ENCODE results near the gene ZNF135. TPM values are rescaled to one million over a fixed set of nuclear protein-coding genes. Genes with fewer than 3 reads are reported as not detected.

The ZNF135 gene
- total RNA-seq, result 1 to 10 TPM; 3.3 to 4.9 TPM
- polyA plus RNA-seq (ENCODE audit: insufficient read length in 6 of 6), result 10 to 100 TPM; 22.3 to 32.6 (median 29.0) TPM
- long read RNA-seq, donor 1, partial matches to known transcripts, result 13 of 33 reads
- long read RNA-seq, donor 1, other reads (novel, unspliced or antisense), result 20 of 33 reads
- long read RNA-seq, donor 2, partial matches to known transcripts, result 0 of 3 reads
- long read RNA-seq, donor 2, other reads (novel, unspliced or antisense), result 0 of 3 reads
- long read RNA-seq, donor 3, partial matches to known transcripts, result 0 of 4 reads
- long read RNA-seq, donor 3, other reads (novel, unspliced or antisense), result 0 of 4 reads
- long read RNA-seq, donor 4, partial matches to known transcripts, result 2 of 4 reads
- long read RNA-seq, donor 4, other reads (novel, unspliced or antisense), result 2 of 4 reads
- long read RNA-seq, donor 5, partial matches to known transcripts, result 7 of 14 reads
- long read RNA-seq, donor 5, other reads (novel, unspliced or antisense), result 7 of 14 reads
- long read RNA-seq, donor 6, partial matches to known transcripts, result 12 of 15 reads
- long read RNA-seq, donor 6, other reads (novel, unspliced or antisense), result 0 of 15 reads
- long read RNA-seq, donor 7, partial matches to known transcripts, result 9 of 9 reads
- long read RNA-seq, donor 7, other reads (novel, unspliced or antisense), result 0 of 9 reads
- long read RNA-seq, donor 8, partial matches to known transcripts, result 13 of 25 reads
- long read RNA-seq, donor 8, other reads (novel, unspliced or antisense), result 9 of 25 reads
- long read RNA-seq, donor 9, result 0 reads
- long read RNA-seq, donor 10, partial matches to known transcripts, result 2 of 2 reads
- long read RNA-seq, donor 10, other reads (novel, unspliced or antisense), result 0 of 2 reads
- long read RNA-seq, donor 11, result 0 reads
- long read RNA-seq, donor 12, partial matches to known transcripts, result 18 of 32 reads
- long read RNA-seq, donor 12, other reads (novel, unspliced or antisense), result 12 of 32 reads

DNA sequence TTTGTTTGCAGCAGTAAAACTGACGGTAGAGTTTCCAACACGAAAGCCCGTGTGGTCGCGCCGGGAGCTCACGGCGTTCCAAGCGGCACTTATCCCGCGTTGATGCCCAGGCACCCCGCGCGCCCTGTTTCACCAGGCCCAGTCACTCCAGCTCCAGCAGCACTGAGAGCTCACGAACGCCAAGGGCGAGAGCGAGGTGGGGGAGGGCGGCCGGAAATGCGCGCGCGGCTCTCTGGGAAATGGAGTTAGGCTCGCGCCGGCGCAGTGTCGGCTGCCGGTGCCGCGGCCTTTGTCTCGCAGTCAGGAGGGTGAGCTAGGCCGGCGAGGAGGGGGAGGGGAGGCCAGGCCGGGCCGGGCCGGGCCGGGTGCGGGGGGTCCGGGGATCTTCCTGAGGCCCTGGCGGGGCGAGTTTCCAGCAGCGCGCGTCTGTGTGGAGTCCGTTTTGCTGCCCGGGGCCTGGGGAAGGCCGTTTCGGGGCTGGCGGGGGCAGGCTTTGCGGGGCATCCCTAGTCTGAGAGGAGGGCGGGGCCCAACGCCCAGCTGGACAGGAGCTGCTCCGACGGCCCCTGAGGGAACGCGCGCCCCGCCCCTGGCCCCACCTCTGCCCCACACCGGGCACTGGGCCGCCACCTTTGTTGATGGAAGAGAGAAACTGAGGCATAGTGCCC lies at the start of gene ZNF135:
ZNF135 (plus strand) TSS at position 280 of the 668 bp plus-strand sequence. CDS start 721 bp downstream, outside the sequence.
- intact Hi-C loops (cut with DNase I), result no loop called here
- H3K4me1 ChIP-seq, result no peaks in the 10 kb centered on the region
- H3K36me3 ChIP-seq, result no peaks in the 10 kb centered on the region
- TF ChIP-seq, protein P1, sequence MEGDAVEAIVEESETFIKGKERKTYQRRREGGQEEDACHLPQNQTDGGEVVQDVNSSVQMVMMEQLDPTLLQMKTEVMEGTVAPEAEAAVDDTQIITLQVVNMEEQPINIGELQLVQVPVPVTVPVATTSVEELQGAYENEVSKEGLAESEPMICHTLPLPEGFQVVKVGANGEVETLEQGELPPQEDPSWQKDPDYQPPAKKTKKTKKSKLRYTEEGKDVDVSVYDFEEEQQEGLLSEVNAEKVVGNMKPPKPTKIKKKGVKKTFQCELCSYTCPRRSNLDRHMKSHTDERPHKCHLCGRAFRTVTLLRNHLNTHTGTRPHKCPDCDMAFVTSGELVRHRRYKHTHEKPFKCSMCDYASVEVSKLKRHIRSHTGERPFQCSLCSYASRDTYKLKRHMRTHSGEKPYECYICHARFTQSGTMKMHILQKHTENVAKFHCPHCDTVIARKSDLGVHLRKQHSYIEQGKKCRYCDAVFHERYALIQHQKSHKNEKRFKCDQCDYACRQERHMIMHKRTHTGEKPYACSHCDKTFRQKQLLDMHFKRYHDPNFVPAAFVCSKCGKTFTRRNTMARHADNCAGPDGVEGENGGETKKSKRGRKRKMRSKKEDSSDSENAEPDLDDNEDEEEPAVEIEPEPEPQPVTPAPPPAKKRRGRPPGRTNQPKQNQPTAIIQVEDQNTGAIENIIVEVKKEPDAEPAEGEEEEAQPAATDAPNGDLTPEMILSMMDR (IDR thresholded peaks at IDR 0.05), result no peak
- peaks cover 0 to 81% of the 10 kb centered on the region in 2 donors for H3K9me3 ChIP-seq
- ATAC-seq (peak; percentile 98), DNase-seq (peak; percentile 85 to 96 (median 89))
- H3K27me3 ChIP-seq, result peaks cover 0 to 8% of the 10 kb centered on the region in 2 donors
- peak within 1 kb of the TSS; percentile 54 to 55 for H3K4me3 ChIP-seq
- peak within 1 kb of the TSS; percentile 83 to 90 for H3K27ac ChIP-seq

DNA sequence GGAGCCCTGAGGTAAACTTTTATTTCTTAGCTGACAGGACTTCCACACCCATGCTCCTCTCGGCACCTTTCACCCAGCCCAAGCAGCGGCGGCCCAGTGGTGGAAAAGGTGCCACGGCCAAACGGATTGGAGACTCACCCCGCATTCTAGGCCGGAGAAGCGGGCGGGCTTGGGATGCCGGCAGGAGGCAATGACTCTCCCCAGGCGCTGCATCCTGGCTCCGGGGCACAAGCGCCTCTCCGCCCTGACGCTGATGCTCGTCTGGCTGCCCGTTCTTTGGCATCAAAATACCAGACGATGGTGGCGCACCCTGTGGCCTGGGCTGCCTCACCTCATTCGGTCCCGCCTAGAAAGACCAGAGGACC lies 49.8 kb upstream of the ZNF135 start:
- Histone ChIP-seq H3K4me3 (peak overlapping the region; percentile 41 to 46), H3K27ac (peak overlapping the region in 1 of 2 donors; percentile 68), H3K4me1 (peaks cover 0 to 7% of the 10 kb centered on the region in 2 donors), H3K36me3 (peaks cover 0 to 32% of the 10 kb centered on the region in 2 donors), H3K9me3 (peaks cover 0 to 85% of the 10 kb centered on the region in 2 donors), H3K27me3 (peaks cover 0 to 3% of the 10 kb centered on the region in 2 donors)
- intact Hi-C loops (cut with DNase I), result no loop called here
- TF ChIP-seq, protein P1 (IDR thresholded peaks at IDR 0.05), result no peak
- DNase-seq (peak in 1 of 4 donors; percentile 35), ATAC-seq (no peak)

DNA sequence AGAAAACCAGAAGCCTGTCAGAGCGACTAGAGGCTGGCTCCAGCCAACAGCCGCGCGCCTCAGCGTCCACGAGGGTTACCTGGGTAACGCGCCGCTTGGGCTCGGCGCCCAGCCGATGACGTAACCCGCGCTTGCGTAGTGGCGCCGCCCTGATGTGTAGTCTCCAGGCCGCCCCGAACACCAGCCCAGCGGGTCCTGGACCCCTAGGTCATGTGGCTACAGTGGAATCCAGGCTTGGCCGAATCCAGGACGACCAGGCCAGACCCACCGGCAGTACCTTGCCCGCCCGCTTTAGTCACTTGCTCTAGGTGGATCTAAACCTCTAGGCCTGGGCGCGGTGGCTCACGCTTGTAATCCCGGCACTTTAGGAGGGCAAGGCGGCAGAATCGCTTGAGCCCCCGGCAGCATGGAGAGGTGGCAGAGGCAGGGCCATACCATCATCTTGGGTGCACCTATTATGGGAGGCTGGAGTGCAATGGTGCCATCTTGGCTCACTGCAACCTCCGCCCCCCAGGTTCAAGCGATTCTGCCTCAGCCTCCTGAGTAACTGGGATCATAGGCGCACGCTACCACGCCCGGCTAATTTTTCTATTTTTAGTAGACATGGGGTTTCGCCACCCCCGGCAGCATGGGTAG lies 49.3 kb upstream of the ZNF135 start:
- peak; percentile 97 for ATAC-seq
- Histone ChIP-seq H3K27me3 (peaks cover 0 to 3% of the 10 kb centered on the region in 2 donors), H3K9me3 (peaks cover 0 to 82% of the 10 kb centered on the region in 2 donors), H3K4me1 (peaks cover 0 to 2% of the 10 kb centered on the region in 2 donors), H3K27ac (peak overlapping the region; percentile 19 to 68), H3K4me3 (peak overlapping the region; percentile 41 to 46), H3K36me3 (peaks cover 0 to 27% of the 10 kb centered on the region in 2 donors)
- intact Hi-C loops (cut with DNase I), result no loop called here
- TF ChIP-seq, protein P1 (IDR thresholded peaks at IDR 0.05), result no peak
- peak; percentile 88 to 97 (median 94) for DNase-seq

DNA sequence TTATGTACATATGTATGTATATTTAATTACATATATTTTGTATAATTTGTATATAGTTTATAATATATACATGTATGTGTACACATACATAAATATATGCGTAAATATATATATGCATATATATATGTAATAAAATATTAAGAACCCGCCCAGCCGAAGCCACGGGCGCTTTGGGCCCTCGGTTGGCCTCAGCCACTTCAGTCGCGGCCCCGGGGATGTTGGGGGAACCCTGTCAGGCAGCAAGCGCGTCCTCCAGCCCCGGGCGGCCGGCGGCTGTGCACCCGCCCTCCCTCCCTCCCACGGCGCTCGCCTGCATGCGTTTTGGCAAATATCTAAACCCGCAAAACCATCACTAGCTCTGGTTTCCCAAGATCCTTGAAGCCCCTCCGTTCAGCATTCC lies 48.6 kb upstream of the ZNF135 start:
- TF ChIP-seq, protein P1 (IDR thresholded peaks at IDR 0.05), result no peak
- peaks cover 0 to 77% of the 10 kb centered on the region in 2 donors for H3K9me3 ChIP-seq

More for the DNA sequence above, 48.6 kb upstream of the ZNF135 start:
- peak overlapping the region in 1 of 2 donors; percentile 68 for H3K27ac ChIP-seq
- no peak for ATAC-seq
- no peaks in the 10 kb centered on the region for H3K4me1 ChIP-seq
- intact Hi-C loops (cut with DNase I), result no loop called here
- DNase-seq, result peak in 2 of 4 donors; percentile 24 to 74
- H3K36me3 ChIP-seq, result peaks cover 0 to 20% of the 10 kb centered on the region in 2 donors
- peaks cover 0 to 3% of the 10 kb centered on the region in 2 donors for H3K27me3 ChIP-seq
- no peak overlapping the region for H3K4me3 ChIP-seq
